ENCODE data around the gene RNF135. TPM values are rescaled to one million over a fixed set of nuclear protein-coding genes. Genes with fewer than 3 reads are reported as not detected.
"Not testable (repeated sequence)": the region's sequence is repeated elsewhere in the genome, so short reads cannot be mapped to it uniquely, and the experiment has no call there.

The RNF135 gene

DNA sequence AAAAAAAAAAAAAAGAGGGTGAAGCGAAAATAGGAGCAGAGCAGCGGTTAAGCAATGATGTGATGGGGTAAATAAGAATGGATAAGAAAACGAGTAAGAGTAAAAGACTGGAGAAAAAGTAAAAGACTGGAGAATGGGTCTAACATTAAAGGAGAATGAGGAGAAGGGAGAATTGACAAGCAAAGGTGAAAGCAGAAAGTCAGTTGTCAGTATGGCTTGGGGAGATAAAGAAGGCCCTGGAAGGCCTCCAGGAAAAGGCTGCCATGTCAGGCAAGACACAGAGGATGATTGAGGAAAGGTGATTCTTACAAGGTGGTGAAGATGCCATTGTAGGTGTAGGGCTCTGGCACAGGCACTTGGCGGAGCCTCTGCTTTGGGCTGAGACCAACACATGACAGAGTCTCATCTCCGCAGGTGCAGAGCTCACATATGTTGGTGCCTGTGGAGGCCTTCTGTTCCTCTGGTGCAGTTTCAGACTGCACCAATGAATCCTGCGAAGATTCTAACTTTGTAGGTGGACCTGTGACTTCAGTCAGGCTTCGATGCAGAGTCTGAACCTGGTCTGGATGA, 76.1 kb downstream of the RNF135 start:
- H3K36me3 ChIP-seq (ENCODE audit: insufficient read depth, low read length); H3K27me3 ChIP-seq (ENCODE audit: control insufficient read depth, insufficient read depth, low read length); H3K4me1 ChIP-seq (ENCODE audit: control insufficient read depth, insufficient read depth, low read length); H3K9ac ChIP-seq (ENCODE audit: low read depth, low read length); H3K9me3 ChIP-seq (replicated peaks; ENCODE audit: low read length); H3K4me3 ChIP-seq (ENCODE audit: low read length); H3K4me2 ChIP-seq (ENCODE audit: low read length): not testable (repeated sequence)

DNA sequence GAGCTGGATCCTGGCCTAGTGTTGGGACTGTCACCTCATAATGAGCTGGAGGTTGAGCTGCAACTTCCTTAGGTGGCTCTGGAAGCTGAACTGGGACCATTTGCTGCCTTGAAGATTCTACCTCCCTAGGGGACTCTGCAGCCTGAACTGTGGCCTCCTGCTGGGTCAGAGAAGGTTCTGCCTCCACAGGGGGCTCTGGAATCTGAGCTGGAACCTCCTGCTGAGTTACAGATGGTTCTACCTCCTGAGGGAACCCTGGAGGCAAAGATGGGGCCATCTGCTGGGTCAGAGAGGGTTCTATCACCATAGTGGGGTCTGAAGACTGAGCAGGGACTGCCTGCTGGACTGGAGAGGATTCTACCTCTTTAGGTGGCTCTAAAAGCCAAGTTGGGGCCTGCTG, 77.3 kb downstream of the RNF135 start:
- Histone ChIP-seq H3K36me3 (ENCODE audit: insufficient read depth, low read length) (no peaks in the 10 kb centered on the region), H3K4me3 (ENCODE audit: low read length) (no peak overlapping the region), H3K9ac (ENCODE audit: low read depth, low read length) (no peak overlapping the region), H3K4me2 (ENCODE audit: low read length) (no peak overlapping the region), H3K27me3 (ENCODE audit: control insufficient read depth, insufficient read depth, low read length) (peaks cover 5% of the 10 kb centered on the region), H3K9me3 (replicated peaks; ENCODE audit: low read length) (no peaks in the 10 kb centered on the region), H3K4me1 (ENCODE audit: control insufficient read depth, insufficient read depth, low read length) (peaks cover 16% of the 10 kb centered on the region)

DNA sequence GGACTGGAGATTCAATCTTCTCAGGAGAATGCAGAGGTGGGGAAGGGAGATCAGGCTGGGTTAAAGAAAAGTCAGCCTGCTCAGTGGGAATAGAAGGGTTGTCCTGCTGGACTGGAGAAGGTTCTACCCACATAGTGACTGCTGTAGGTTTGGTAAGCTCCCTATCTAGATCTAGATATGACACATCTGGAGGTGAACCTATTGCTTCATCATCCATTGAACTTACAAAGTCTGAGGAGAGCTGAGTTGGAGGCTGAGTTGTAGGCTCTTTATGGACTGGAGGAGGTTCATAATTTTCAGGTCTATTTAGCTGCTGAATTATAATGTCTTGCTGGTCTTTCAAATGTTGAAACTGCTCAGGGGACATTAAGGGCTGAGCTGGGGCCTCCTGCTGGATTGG, 77.9 kb downstream of the RNF135 start:
- Histone ChIP-seq H3K9ac (ENCODE audit: low read depth, low read length) (no peak overlapping the region), H3K4me3 (ENCODE audit: low read length) (no peak overlapping the region), H3K27me3 (ENCODE audit: control insufficient read depth, insufficient read depth, low read length) (peaks cover 5% of the 10 kb centered on the region), H3K9me3 (replicated peaks; ENCODE audit: low read length) (no peaks in the 10 kb centered on the region), H3K4me1 (ENCODE audit: control insufficient read depth, insufficient read depth, low read length) (peaks cover 16% of the 10 kb centered on the region), H3K4me2 (ENCODE audit: low read length) (no peak overlapping the region), H3K36me3 (ENCODE audit: insufficient read depth, low read length) (no peaks in the 10 kb centered on the region)

Small RNA genes lying within 50 kb of the gene (small RNA-seq; reads per million reads assigned to genes)
- gene AC138207.3 (not detected), gene RN7SL138P (not detected)

Measured in skeletal muscle satellite cell (primary cell).